SH-SY5Y (cell line): Measurements from ENCODE around the gene ICAM4.

Experiments used
- GATA2 ChIP-seq: IDR thresholded peaks from 2 replicates; pipeline ENCODE4 v1.6.1; 2011; ENCODE audit warnings: mild to moderate bottlenecking, low read depth, low read length
- GATA3 ChIP-seq: IDR thresholded peaks from 2 replicates; pipeline ENCODE4 v1.6.1; 2011; ENCODE audit warnings: low read depth, mild to moderate bottlenecking, low read length, moderate library complexity

Gene ICAM4

GRCh38 chr19:10332965-10333757 lies 46.4 kb downstream of the ICAM4 start, which contains the start of gene RAVER1:
RAVER1 (minus strand) TSS chr19:10333529; CDS start chr19:10333507, 22 bp downstream.
- TF ChIP-seq GATA2 = 0 out of 2 replicates have a peak, but pooled peaks have one; percentile 37
- no peak for TF ChIP-seq GATA3

GRCh38 chr19:10333758-10334587 lies 47.2 kb downstream of the ICAM4 start:
- TF ChIP-seq GATA2 (no peak), GATA3 (no peak)

GRCh38 chr19:10334588-10335351 lies 48.0 kb downstream of the ICAM4 start:
- TF ChIP-seq GATA2 = no peak
- TF ChIP-seq GATA3 = no peak

GRCh38 chr19:10335352-10335985 lies 48.7 kb downstream of the ICAM4 start:
- TF ChIP-seq GATA2 (no peak), GATA3 (no peak)
